ENCODE measurements around the gene RFLNA. TPM values are rescaled to one million over a fixed set of nuclear protein-coding genes. Genes with fewer than 3 reads are reported as not detected.

Gene RFLNA
- total RNA-seq, 1 donor: 15.9 TPM

GRCh38 chr12:124352839-124353238, 57.9 kb downstream of the RFLNA start:
- peaks cover 44% of the 10 kb centered on the region for H3K79me2 ChIP-seq (ENCODE audit: insufficient read depth, low read length)
- peaks cover 93% of the 10 kb centered on the region for H3K36me3 ChIP-seq (ENCODE audit: insufficient read depth, low read length)
- H3K4me2 ChIP-seq (ENCODE audit: insufficient read depth, low read length): no peak overlapping the region
- H3K4me3 ChIP-seq (ENCODE audit: insufficient read depth, low read length): no peak overlapping the region
- no peak for TF ChIP-seq CTCF (IDR thresholded peaks at IDR 0.05; ENCODE audit: extremely low read depth, low read depth, low read length)
- no peaks in the 10 kb centered on the region for H3K4me1 ChIP-seq (ENCODE audit: insufficient read depth, low read length)
- DNase-seq (ENCODE audit: insufficient read length, low spot score, missing footprints): no peak
- H3K27me3 ChIP-seq (ENCODE audit: insufficient read depth, low read length): no peaks in the 10 kb centered on the region
- H4K20me1 ChIP-seq (ENCODE audit: insufficient read depth, low read length): peaks cover 64% of the 10 kb centered on the region
- H2AFZ ChIP-seq (ENCODE audit: low read length): no peak overlapping the region
- H3K27ac ChIP-seq (ENCODE audit: low read depth, low read length): no peak overlapping the region
- H3K9me3 ChIP-seq (ENCODE audit: low read depth, low read length): no peaks in the 10 kb centered on the region

GRCh38 chr12:124354400-124354799, 59.5 kb downstream of the RFLNA start:
- peaks cover 55% of the 10 kb centered on the region for H3K79me2 ChIP-seq (ENCODE audit: insufficient read depth, low read length)
- no peak overlapping the region for H3K27ac ChIP-seq (ENCODE audit: low read depth, low read length)
- no peak overlapping the region for H3K4me3 ChIP-seq (ENCODE audit: insufficient read depth, low read length)
- H3K27me3 ChIP-seq (ENCODE audit: insufficient read depth, low read length): no peaks in the 10 kb centered on the region
- TF ChIP-seq CTCF (IDR thresholded peaks at IDR 0.05; ENCODE audit: extremely low read depth, low read depth, low read length): no peak
- H4K20me1 ChIP-seq (ENCODE audit: insufficient read depth, low read length): peaks cover 65% of the 10 kb centered on the region
- no peak overlapping the region for H2AFZ ChIP-seq (ENCODE audit: low read length)
- peaks cover 94% of the 10 kb centered on the region for H3K36me3 ChIP-seq (ENCODE audit: insufficient read depth, low read length)
- no peak overlapping the region for H3K4me2 ChIP-seq (ENCODE audit: insufficient read depth, low read length)
- no peaks in the 10 kb centered on the region for H3K9me3 ChIP-seq (ENCODE audit: low read depth, low read length)
- no peak for DNase-seq (ENCODE audit: insufficient read length, low spot score, missing footprints)
- H3K4me1 ChIP-seq (ENCODE audit: insufficient read depth, low read length): no peaks in the 10 kb centered on the region

- no peak for DNase-seq (ENCODE audit: insufficient read length, low spot score, missing footprints)
- peaks cover 68% of the 10 kb centered on the region for H3K79me2 ChIP-seq (ENCODE audit: insufficient read depth, low read length)
- no peaks in the 10 kb centered on the region for H3K27me3 ChIP-seq (ENCODE audit: insufficient read depth, low read length)
- peaks cover 67% of the 10 kb centered on the region for H4K20me1 ChIP-seq (ENCODE audit: insufficient read depth, low read length)
- H3K4me2 ChIP-seq (ENCODE audit: insufficient read depth, low read length): no peak overlapping the region
- TF ChIP-seq CTCF (IDR thresholded peaks at IDR 0.05; ENCODE audit: extremely low read depth, low read depth, low read length): no peak
- no peaks in the 10 kb centered on the region for H3K9me3 ChIP-seq (ENCODE audit: low read depth, low read length)
- no peak overlapping the region for H3K27ac ChIP-seq (ENCODE audit: low read depth, low read length)
- H3K4me1 ChIP-seq (ENCODE audit: insufficient read depth, low read length): no peaks in the 10 kb centered on the region
- no peak overlapping the region for H2AFZ ChIP-seq (ENCODE audit: low read length)
- no peak overlapping the region for H3K4me3 ChIP-seq (ENCODE audit: insufficient read depth, low read length)
- peaks cover 84% of the 10 kb centered on the region for H3K36me3 ChIP-seq (ENCODE audit: insufficient read depth, low read length)
These were observed 61.3 kb downstream of the RFLNA start for GRCh38 chr12:124356221-124356620.

GRCh38 chr12:124357616-124358015, 62.7 kb downstream of the RFLNA start:
- Histone ChIP-seq H3K79me2 (ENCODE audit: insufficient read depth, low read length) (peaks cover 82% of the 10 kb centered on the region), H3K27ac (ENCODE audit: low read depth, low read length) (no peak overlapping the region), H3K4me3 (ENCODE audit: insufficient read depth, low read length) (no peak overlapping the region), H3K36me3 (ENCODE audit: insufficient read depth, low read length) (peaks cover 79% of the 10 kb centered on the region), H3K9me3 (ENCODE audit: low read depth, low read length) (no peaks in the 10 kb centered on the region), H2AFZ (ENCODE audit: low read length) (no peak overlapping the region), H3K4me2 (ENCODE audit: insufficient read depth, low read length) (no peak overlapping the region), H3K4me1 (ENCODE audit: insufficient read depth, low read length) (no peaks in the 10 kb centered on the region), H3K27me3 (ENCODE audit: insufficient read depth, low read length) (no peaks in the 10 kb centered on the region), H4K20me1 (ENCODE audit: insufficient read depth, low read length) (peaks cover 66% of the 10 kb centered on the region)
- no peak for TF ChIP-seq CTCF (IDR thresholded peaks at IDR 0.05; ENCODE audit: extremely low read depth, low read depth, low read length)
- no peak for DNase-seq (ENCODE audit: insufficient read length, low spot score, missing footprints)

Data from osteoblast (primary cell).